Measurements from ENCODE around the gene NUDCD3.

Gene NUDCD3

DNA sequence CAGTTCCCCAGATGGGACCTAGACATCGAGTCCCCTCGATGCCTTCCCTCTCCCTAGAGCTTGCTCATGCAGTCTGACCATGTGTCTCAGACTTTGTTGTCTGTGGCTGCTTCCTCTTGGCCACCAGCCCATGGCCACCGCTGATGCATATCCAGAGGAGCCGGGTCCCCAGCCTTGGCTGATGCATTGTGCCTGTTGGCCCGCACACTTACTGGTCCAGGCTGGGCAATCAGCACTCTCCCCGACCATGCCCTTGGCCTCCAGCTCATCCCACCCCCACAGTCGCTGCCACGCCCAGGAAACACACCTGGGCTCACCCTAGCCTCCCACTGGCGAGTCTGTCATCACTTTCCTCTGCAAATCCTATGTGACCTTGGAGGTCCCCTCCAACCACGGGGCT, 40.5 kb upstream of the NUDCD3 start:
- Histone ChIP-seq H3K14ac (ENCODE audit: low read length) (no peak overlapping the region), H2BK12ac (ENCODE audit: low read length) (no peak overlapping the region), H2AK5ac (ENCODE audit: low read length) (no peak overlapping the region)

DNA sequence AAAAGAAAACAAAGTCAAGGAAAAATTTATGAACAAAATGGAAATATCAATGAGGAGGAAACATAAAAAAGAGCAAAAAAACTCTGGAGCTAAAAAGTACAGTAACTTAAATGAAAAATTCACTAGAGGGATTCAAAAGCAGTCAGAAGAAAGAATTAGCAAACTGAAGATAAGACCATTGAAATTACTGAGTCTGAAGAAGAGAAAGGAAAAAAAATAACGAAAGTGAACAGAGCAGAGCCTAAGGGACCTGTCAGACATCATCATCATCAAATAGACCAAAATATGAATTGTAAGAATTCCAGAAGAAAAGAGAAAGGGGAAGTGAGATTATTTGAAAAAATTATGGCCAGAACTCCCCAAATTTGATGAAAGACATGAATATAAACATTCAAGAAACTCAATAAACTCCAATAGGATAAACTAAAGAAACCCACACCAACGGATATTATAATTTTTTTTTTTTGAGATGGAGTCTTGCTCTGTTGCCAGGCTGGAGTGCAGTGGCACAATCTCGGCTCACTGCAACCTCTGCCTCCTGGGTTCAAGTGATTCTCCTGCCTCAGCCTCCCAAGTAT, 34.4 kb upstream of the NUDCD3 start:
- H3K4ac ChIP-seq (ENCODE audit: low read depth, low read length), result no peak overlapping the region
- no peak overlapping the region for H3K14ac ChIP-seq (ENCODE audit: low read length)
- no peak overlapping the region for H3K27ac ChIP-seq (ENCODE audit: low read depth, low read length)
- H4K8ac ChIP-seq (ENCODE audit: low read depth, low read length), result no peak overlapping the region
- no peak overlapping the region for H3K4me2 ChIP-seq (ENCODE audit: low read length)
- H2BK5ac ChIP-seq (ENCODE audit: low read depth, low read length, poor library complexity), result no peak overlapping the region
- no peak for DNase-seq
- H3K4me3 ChIP-seq (ENCODE audit: low read depth, low read length), result no peak overlapping the region
- H3K18ac ChIP-seq (ENCODE audit: low read length), result no peak overlapping the region
- H3K9me3 ChIP-seq (ENCODE audit: insufficient read depth, low read depth, low read length), result peaks cover 4% of the 10 kb centered on the region
- no peaks in the 10 kb centered on the region for H3K27me3 ChIP-seq (ENCODE audit: insufficient read depth, low read length)
- H3K4me1 ChIP-seq (ENCODE audit: control insufficient read depth in 1 of 2, insufficient read depth in 2 of 2, low read length in 2 of 2), result no peaks in the 10 kb centered on the region
- no CpG with 5 or more reads among the region's 3 CpGs for WGBS (ENCODE audit: extremely low coverage, insufficient coverage, insufficient read length)
- H2BK120ac ChIP-seq (ENCODE audit: insufficient read depth, low read length, poor library complexity), result no peak overlapping the region
- no peak overlapping the region for H3K9ac ChIP-seq (ENCODE audit: low read length)
- H4K91ac ChIP-seq (ENCODE audit: low read depth, low read length), result no peak overlapping the region
- H4K12ac ChIP-seq (ENCODE audit: low read depth, low read length), result no peak overlapping the region
- no peaks in the 10 kb centered on the region for H3K79me2 ChIP-seq (ENCODE audit: control insufficient read depth, insufficient read depth, low read length, poor library complexity)
- no peak overlapping the region for H2AFZ ChIP-seq (ENCODE audit: insufficient read depth, low read length, poor library complexity)
- no peaks in the 10 kb centered on the region for H3K79me1 ChIP-seq (ENCODE audit: low read length)
- no peak overlapping the region for H2AK5ac ChIP-seq (ENCODE audit: low read length)
- no peak overlapping the region for H2BK12ac ChIP-seq (ENCODE audit: low read length)
- H3K23ac ChIP-seq (ENCODE audit: low read length), result no peak overlapping the region
- H3K36me3 ChIP-seq (ENCODE audit: control insufficient read depth in 1 of 2, insufficient read depth in 2 of 2, low read length in 2 of 2), result no peaks in the 10 kb centered on the region

More for the DNA sequence above, 40.5 kb upstream of the NUDCD3 start:
- Histone ChIP-seq H2BK120ac (ENCODE audit: insufficient read depth, low read length, poor library complexity) (no peak overlapping the region), H4K8ac (ENCODE audit: low read depth, low read length) (no peak overlapping the region), H3K79me1 (ENCODE audit: low read length) (no peaks in the 10 kb centered on the region), H4K12ac (ENCODE audit: low read depth, low read length) (no peak overlapping the region), H4K91ac (ENCODE audit: low read depth, low read length) (no peak overlapping the region), H2AFZ (ENCODE audit: insufficient read depth, low read length, poor library complexity) (no peak overlapping the region), H3K4me3 (ENCODE audit: low read depth, low read length) (no peak overlapping the region), H3K9me3 (ENCODE audit: insufficient read depth, low read depth, low read length) (no peaks in the 10 kb centered on the region), H3K4ac (ENCODE audit: low read depth, low read length) (no peak overlapping the region), H3K27ac (ENCODE audit: low read depth, low read length) (no peak overlapping the region), H3K23ac (ENCODE audit: low read length) (no peak overlapping the region), H3K27me3 (ENCODE audit: insufficient read depth, low read length) (no peaks in the 10 kb centered on the region), H2BK5ac (ENCODE audit: low read depth, low read length, poor library complexity) (no peak overlapping the region), H3K18ac (ENCODE audit: low read length) (no peak overlapping the region), H3K9ac (ENCODE audit: low read length) (no peak overlapping the region), H3K4me1 (ENCODE audit: control insufficient read depth in 1 of 2, insufficient read depth in 2 of 2, low read length in 2 of 2) (no peaks in the 10 kb centered on the region), H3K79me2 (ENCODE audit: control insufficient read depth, insufficient read depth, low read length, poor library complexity) (no peaks in the 10 kb centered on the region), H3K36me3 (ENCODE audit: control insufficient read depth in 1 of 2, insufficient read depth in 2 of 2, low read length in 2 of 2) (no peaks in the 10 kb centered on the region), H3K4me2 (ENCODE audit: low read length) (no peak overlapping the region)
- no CpG with 5 or more reads among the region's 10 CpGs for WGBS (ENCODE audit: extremely low coverage, insufficient coverage, insufficient read length)
- DNase-seq, result no peak

DNA sequence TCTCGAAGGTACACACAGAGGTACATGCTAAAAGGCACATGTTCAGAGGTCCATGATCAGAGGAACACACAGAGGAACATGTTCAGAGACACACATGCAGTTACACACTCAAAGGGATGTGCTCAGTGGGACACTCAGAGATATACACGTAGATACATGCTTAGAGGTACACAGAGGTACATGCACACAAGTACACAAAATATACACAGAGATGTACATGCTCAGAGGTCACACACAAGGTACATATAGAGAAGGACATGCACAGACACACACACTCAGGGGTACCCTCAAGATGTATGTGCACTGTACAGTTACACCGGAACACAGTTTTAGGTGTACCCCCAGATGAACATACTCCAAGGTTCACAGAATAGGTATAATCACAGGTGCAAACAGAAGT, 31.9 kb upstream of the NUDCD3 start:
- H3K23ac ChIP-seq (ENCODE audit: low read length), result peak overlapping the region; percentile 93
- H3K9me3 ChIP-seq (ENCODE audit: insufficient read depth, low read depth, low read length), result peaks cover 5% of the 10 kb centered on the region
- no peak overlapping the region for H3K18ac ChIP-seq (ENCODE audit: low read length)
- no peak overlapping the region for H2AFZ ChIP-seq (ENCODE audit: insufficient read depth, low read length, poor library complexity)
- no peaks in the 10 kb centered on the region for H3K27me3 ChIP-seq (ENCODE audit: insufficient read depth, low read length)
- no peaks in the 10 kb centered on the region for H3K36me3 ChIP-seq (ENCODE audit: control insufficient read depth in 1 of 2, insufficient read depth in 2 of 2, low read length in 2 of 2)
- H2BK120ac ChIP-seq (ENCODE audit: insufficient read depth, low read length, poor library complexity), result no peak overlapping the region
- no peak for DNase-seq
- H4K91ac ChIP-seq (ENCODE audit: low read depth, low read length), result no peak overlapping the region
- H3K9ac ChIP-seq (ENCODE audit: low read length), result no peak overlapping the region
- no peak overlapping the region for H3K4me2 ChIP-seq (ENCODE audit: low read length)
- H3K4me3 ChIP-seq (ENCODE audit: low read depth, low read length), result no peak overlapping the region
- no peaks in the 10 kb centered on the region for H3K79me1 ChIP-seq (ENCODE audit: low read length)
- H3K4me1 ChIP-seq (ENCODE audit: control insufficient read depth in 1 of 2, insufficient read depth in 2 of 2, low read length in 2 of 2), result no peaks in the 10 kb centered on the region
- no peaks in the 10 kb centered on the region for H3K79me2 ChIP-seq (ENCODE audit: control insufficient read depth, insufficient read depth, low read length, poor library complexity)
- no peak overlapping the region for H3K27ac ChIP-seq (ENCODE audit: low read depth, low read length)
- no peak overlapping the region for H2AK5ac ChIP-seq (ENCODE audit: low read length)
- no peak overlapping the region for H2BK5ac ChIP-seq (ENCODE audit: low read depth, low read length, poor library complexity)
- no peak overlapping the region for H2BK12ac ChIP-seq (ENCODE audit: low read length)
- WGBS (ENCODE audit: extremely low coverage, insufficient coverage, insufficient read length), result no CpG with 5 or more reads among the region's 3 CpGs
- no peak overlapping the region for H4K8ac ChIP-seq (ENCODE audit: low read depth, low read length)
- no peak overlapping the region for H3K4ac ChIP-seq (ENCODE audit: low read depth, low read length)
- H4K12ac ChIP-seq (ENCODE audit: low read depth, low read length), result no peak overlapping the region
- no peak overlapping the region for H3K14ac ChIP-seq (ENCODE audit: low read length)

GRCh38 chr7:44521347-44522095, 31.1 kb upstream of the NUDCD3 start:
- Histone ChIP-seq H2BK5ac (ENCODE audit: low read depth, low read length, poor library complexity) (no peak overlapping the region), H2BK12ac (ENCODE audit: low read length) (no peak overlapping the region), H3K27me3 (ENCODE audit: insufficient read depth, low read length) (no peaks in the 10 kb centered on the region), H4K12ac (ENCODE audit: low read depth, low read length) (no peak overlapping the region), H3K14ac (ENCODE audit: low read length) (no peak overlapping the region), H3K18ac (ENCODE audit: low read length) (no peak overlapping the region), H3K4ac (ENCODE audit: low read depth, low read length) (no peak overlapping the region), H3K23ac (ENCODE audit: low read length) (no peak overlapping the region), H2AFZ (ENCODE audit: insufficient read depth, low read length, poor library complexity) (no peak overlapping the region), H3K79me2 (ENCODE audit: control insufficient read depth, insufficient read depth, low read length, poor library complexity) (no peaks in the 10 kb centered on the region), H3K36me3 (ENCODE audit: control insufficient read depth in 1 of 2, insufficient read depth in 2 of 2, low read length in 2 of 2) (no peaks in the 10 kb centered on the region), H3K9ac (ENCODE audit: low read length) (no peak overlapping the region), H2AK5ac (ENCODE audit: low read length) (no peak overlapping the region), H3K9me3 (ENCODE audit: insufficient read depth, low read depth, low read length) (peaks cover 5% of the 10 kb centered on the region), H3K27ac (ENCODE audit: low read depth, low read length) (no peak overlapping the region), H3K4me2 (ENCODE audit: low read length) (no peak overlapping the region), H4K8ac (ENCODE audit: low read depth, low read length) (no peak overlapping the region), H3K79me1 (ENCODE audit: low read length) (no peaks in the 10 kb centered on the region), H2BK120ac (ENCODE audit: insufficient read depth, low read length, poor library complexity) (no peak overlapping the region), H3K4me1 (ENCODE audit: control insufficient read depth in 1 of 2, insufficient read depth in 2 of 2, low read length in 2 of 2) (no peaks in the 10 kb centered on the region), H4K91ac (ENCODE audit: low read depth, low read length) (no peak overlapping the region), H3K4me3 (ENCODE audit: low read depth, low read length) (no peak overlapping the region)
- no peak for DNase-seq
- WGBS (ENCODE audit: extremely low coverage, insufficient coverage, insufficient read length), result no CpG with 5 or more reads among the region's 15 CpGs
